Neural cell (in vitro differentiated cells): ENCODE measurements around the gene CNTNAP2. TPM values are rescaled to one million over a fixed set of nuclear protein-coding genes. Genes with fewer than 3 reads are reported as not detected.

Source experiments
- H2AFZ ChIP-seq: fragments of 200-600, 300-800 bp; sonication (generic), shearing (Covaris generic); 2 replicates; pipeline ENCODE4 v1.6.0; 2014; ENCODE audit warnings: low read depth, mild to moderate bottlenecking, antibody characterized with exemption, low read length, moderate library complexity
- H3F3A ChIP-seq: fragments of 200-600 bp; shearing (Covaris generic); 2 replicates; pipeline ENCODE4 v1.6.1; 2016; ENCODE audit warnings: mild to moderate bottlenecking, moderate library complexity, mixed read lengths, antibody characterized with exemption, low read length; ENCODE audit not compliant: insufficient read depth, poor library complexity, severe bottlenecking
- H3K27ac ChIP-seq: fragments of 200-600, 300-800 bp; sonication (generic), shearing (Covaris generic); 2 replicates; pipeline ENCODE4 v1.5.1; 2014; ENCODE audit warnings: mild to moderate bottlenecking, low read length, moderate library complexity
- H3K27me3 ChIP-seq: fragments of 300-800, 200-600 bp; sonication (generic), shearing (Covaris generic); 2 replicates; pipeline ENCODE4 v1.6.0; 2014; ENCODE audit warnings: mild to moderate bottlenecking, low read depth, low read length, moderate library complexity; ENCODE audit not compliant: insufficient read depth
- H3K36me3 ChIP-seq: fragments of 300-800, 200-600 bp; sonication (generic), shearing (Covaris generic); 2 replicates; pipeline ENCODE4 v1.5.1; 2014; ENCODE audit warnings: mild to moderate bottlenecking, antibody characterized with exemption, low read length, moderate library complexity; ENCODE audit not compliant: insufficient read depth
- H3K4me2 ChIP-seq: fragments of 300-800, 200-600 bp; sonication (generic), shearing (Covaris generic); 2 replicates; pipeline ENCODE4 v1.6.0; 2014; ENCODE audit warnings: mild to moderate bottlenecking, low read length
- H3K4me3 ChIP-seq: fragments of 300-800, 200-600 bp; sonication (generic), shearing (Covaris generic); 2 replicates; pipeline ENCODE4 v1.5.1; 2014; ENCODE audit warnings: mild to moderate bottlenecking, low read length, moderate library complexity
- H3K79me2 ChIP-seq: fragments of 200-600 bp; shearing (Covaris generic); replicated peaks from 2 replicates; pipeline ENCODE4 v1.6.0; 2014; ENCODE audit warnings: mild to moderate bottlenecking, low read length, moderate library complexity; ENCODE audit not compliant: insufficient read depth
- H3K9ac ChIP-seq: fragments of 300-800, 200-600 bp; sonication (generic), shearing (Covaris generic); 2 replicates; pipeline ENCODE4 v1.6.1; 2016; ENCODE audit warnings: mild to moderate bottlenecking, low read length, mixed read lengths
- H3K9me2 ChIP-seq: fragments of 200-600 bp; shearing (Covaris generic); 2 replicates; pipeline ENCODE4 v1.6.1; 2016; ENCODE audit warnings: mild to moderate bottlenecking, low read length, mixed read lengths; ENCODE audit not compliant: insufficient read depth
- H3K9me3 ChIP-seq: fragments of 200-600, 300-800 bp; sonication (generic), shearing (Covaris generic); 2 replicates; pipeline ENCODE4 v1.6.1; 2016; ENCODE audit warnings: mild to moderate bottlenecking, mixed run types, low read length, moderate library complexity, mixed read lengths
- H4K20me1 ChIP-seq: fragments of 200-600 bp; shearing (Covaris generic); 2 replicates; pipeline ENCODE4 v1.6.1; 2016; ENCODE audit warnings: mild to moderate bottlenecking, mixed run types; ENCODE audit not compliant: insufficient read depth
- CTCF ChIP-seq: fragments of 450-650 bp; IDR thresholded peaks from 2 replicates; pipeline ENCODE4 v1.5.1; 2014; ENCODE audit warnings: antibody characterized with exemption, mild to moderate bottlenecking, moderate library complexity; ENCODE audit not compliant: poor library complexity, severe bottlenecking
- EP300 ChIP-seq: fragments of 450-650 bp; conservative IDR thresholded peaks from 2 replicates; pipeline ENCODE4 v1.6.1; 2014; ENCODE audit warnings: antibody characterized with exemption, mild to moderate bottlenecking, moderate library complexity; ENCODE audit not compliant: poor library complexity, severe bottlenecking
- EZH2 ChIP-seq: fragments of 200-600, 300-800 bp; shearing (Covaris generic), sonication (generic); IDR thresholded peaks from 2 replicates; pipeline ENCODE4 v1.6.1; 2014; ENCODE audit warnings: antibody characterized with exemption, low read length, borderline replicate concordance, mild to moderate bottlenecking; ENCODE audit not compliant: insufficient read depth, poor library complexity, severe bottlenecking
- MXI1 ChIP-seq: fragments of 450-650 bp; conservative IDR thresholded peaks from 2 replicates; pipeline ENCODE4 v1.6.1; 2014; ENCODE audit warnings: antibody characterized with exemption, mild to moderate bottlenecking; ENCODE audit not compliant: poor library complexity, severe bottlenecking
- POLR2AphosphoS5 ChIP-seq: IDR thresholded peaks from 2 replicates; pipeline ENCODE4 v1.6.1; 2012
- RAD21 ChIP-seq: fragments of 450-650 bp; conservative IDR thresholded peaks from 2 replicates; pipeline ENCODE4 v1.6.1; 2014; ENCODE audit warnings: antibody characterized with exemption, mild to moderate bottlenecking, moderate library complexity
- REST ChIP-seq: IDR thresholded peaks from 2 replicates; pipeline ENCODE4 v1.6.1; 2012; ENCODE audit warnings: borderline replicate concordance
- SMC3 ChIP-seq: fragments of 450-650 bp; conservative IDR thresholded peaks from 2 replicates; pipeline ENCODE4 v1.6.1; 2014; ENCODE audit warnings: antibody characterized with exemption, mild to moderate bottlenecking, moderate library complexity; ENCODE audit not compliant: poor library complexity
- TAF1 ChIP-seq: IDR thresholded peaks from 2 replicates; pipeline ENCODE4 v1.6.1; 2012; ENCODE audit warnings: low read depth
- polyA plus RNA-seq: library from polyadenylated mRNA; depleted of rRNA; stranded (reverse); fragments of >200 nt; gene quantifications from 2 replicates; pipeline ENCODE4 v1.2.3, GENCODE V29; 2014

The CNTNAP2 gene
- polyA plus RNA-seq, 1 donor from 2014 or later, result 276 TPM

GRCh38 chr7:148379677-148380076, 2263.1 kb downstream of the CNTNAP2 start:
- Histone ChIP-seq H3K4me2 (peak overlapping the region; percentile 17), H3K79me2 (peaks cover 33% of the 10 kb centered on the region), H3K9ac (peak overlapping the region; percentile 77), H3K27ac (peak overlapping the region; percentile 97), H2AFZ (no peak overlapping the region), H4K20me1 (no peaks in the 10 kb centered on the region), H3K36me3 (peaks cover 12% of the 10 kb centered on the region), H3K9me3 (no peaks in the 10 kb centered on the region), H3F3A (no peaks in the 10 kb centered on the region), H3K9me2 (no peaks in the 10 kb centered on the region), H3K27me3 (no peaks in the 10 kb centered on the region), H3K4me3 (peak overlapping the region; percentile 17)
- TF ChIP-seq REST, result peak; percentile 97
- TF ChIP-seq EP300, result peak; percentile 88
- TF ChIP-seq EZH2, result no peak
- TF ChIP-seq TAF1, result no peak
- no peak for TF ChIP-seq CTCF
- TF ChIP-seq RAD21, result peak; percentile 24
- TF ChIP-seq SMC3, result peak; percentile 27
- peak; percentile 72 for TF ChIP-seq POLR2AphosphoS5

- H4K20me1 ChIP-seq, result no peaks in the 10 kb centered on the region
- peak overlapping the region; percentile 97 for H3K27ac ChIP-seq
- H3K79me2 ChIP-seq, result peaks cover 38% of the 10 kb centered on the region
- TF ChIP-seq EP300 (no peak), RAD21 (no peak), POLR2AphosphoS5 (no peak), REST (no peak), EZH2 (no peak), TAF1 (no peak), MXI1 (no peak), SMC3 (no peak), CTCF (no peak)
- H3K27me3 ChIP-seq, result no peaks in the 10 kb centered on the region
- H3K9ac ChIP-seq, result peak overlapping the region; percentile 77
- H3F3A ChIP-seq, result no peaks in the 10 kb centered on the region
- no peaks in the 10 kb centered on the region for H3K9me2 ChIP-seq
- no peak overlapping the region for H2AFZ ChIP-seq
- no peaks in the 10 kb centered on the region for H3K9me3 ChIP-seq
- H3K4me2 ChIP-seq, result peak overlapping the region; percentile 17
- peaks cover 12% of the 10 kb centered on the region for H3K36me3 ChIP-seq
- peak overlapping the region; percentile 28 for H3K4me3 ChIP-seq
Observed at GRCh38 chr7:148380596-148381419, 2264.2 kb downstream of the CNTNAP2 start.
